ENCODE data around the gene MBLAC1.

The MBLAC1 gene

DNA sequence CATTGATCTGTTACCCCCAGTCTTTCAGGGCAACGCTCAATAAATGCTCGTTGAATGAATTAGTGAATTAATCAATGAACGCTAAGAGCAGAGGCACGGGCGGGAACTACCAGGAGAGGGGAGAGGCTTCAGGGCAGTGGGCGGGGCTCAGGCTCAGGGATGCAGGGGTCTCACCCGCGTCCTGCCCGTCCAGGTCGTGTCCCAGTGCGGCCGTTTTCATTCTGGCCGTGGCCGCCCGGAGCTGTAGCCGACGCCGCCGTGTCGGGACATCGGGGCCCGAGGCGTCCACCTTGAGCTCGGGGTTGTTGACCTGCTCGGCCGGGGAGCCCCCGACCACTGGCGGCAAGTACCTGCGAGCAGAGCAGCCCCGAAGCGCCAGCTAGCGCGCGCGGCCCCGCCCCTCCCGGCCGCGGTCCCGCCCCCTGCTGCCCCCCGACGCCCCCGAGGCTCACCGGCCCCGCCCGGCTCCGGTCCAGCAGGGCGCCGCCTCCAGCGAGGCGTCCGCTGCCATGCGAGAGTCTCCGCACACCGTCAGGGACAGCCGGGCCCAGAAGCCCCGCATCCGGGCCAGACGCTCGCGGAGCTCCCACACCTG is 44.4 kb downstream of the MBLAC1 start:
- no peak for DNase-seq (ENCODE audit: low spot score)

DNA sequence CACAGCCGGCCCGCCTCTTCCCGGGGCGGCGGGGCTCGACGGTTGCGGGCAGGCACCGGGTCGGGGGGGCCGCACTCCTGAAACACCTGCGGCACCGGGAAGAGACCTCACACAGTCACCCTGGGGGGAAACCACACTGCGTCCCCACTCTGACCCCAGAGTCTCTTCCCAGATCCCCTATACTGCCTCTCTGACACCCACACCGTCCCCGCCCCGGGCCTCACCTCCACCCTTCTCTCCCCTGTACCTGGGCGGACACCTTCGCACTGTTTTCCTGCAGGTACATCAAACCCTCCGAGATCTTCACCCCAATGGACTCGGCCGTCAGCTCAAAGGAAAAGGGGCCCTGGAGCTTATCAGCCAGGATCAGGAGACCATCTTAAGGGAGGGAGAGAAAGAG is 45.1 kb downstream of the MBLAC1 start:
- DNase-seq (ENCODE audit: low spot score): no peak

DNA sequence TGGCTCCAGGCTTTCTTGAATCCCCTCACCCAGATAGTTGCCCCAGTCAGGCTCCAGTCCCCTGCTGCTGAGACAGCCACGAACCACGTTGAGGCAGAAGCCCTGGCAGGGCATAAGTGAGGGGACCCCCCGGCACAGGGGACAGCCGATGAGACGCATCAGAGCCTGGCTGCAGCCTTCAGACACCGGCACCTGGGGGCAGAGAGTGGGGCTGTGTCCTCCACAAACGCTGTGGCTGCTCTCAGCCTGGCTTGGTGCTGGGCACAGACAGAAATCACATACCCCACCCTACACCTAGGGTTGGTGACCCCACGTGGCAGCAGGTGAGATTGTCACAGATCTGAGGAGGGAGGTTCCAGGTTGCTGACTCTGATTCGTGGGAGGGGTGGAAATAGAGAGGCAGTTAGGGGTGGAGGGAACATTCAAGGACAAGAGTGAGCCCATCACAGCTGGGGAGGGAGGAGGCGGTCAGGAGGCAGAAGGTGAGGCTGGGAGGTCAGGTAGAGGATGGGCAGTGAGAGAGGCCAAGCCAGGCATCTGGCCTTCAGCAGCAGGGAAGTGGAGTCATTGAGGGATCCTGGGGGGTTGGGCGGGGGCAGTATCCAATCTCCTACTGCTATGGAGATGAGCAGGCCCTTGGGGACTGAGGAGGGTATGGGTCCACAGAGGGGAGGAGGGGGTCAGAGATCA is 47.2 kb downstream of the MBLAC1 start:
- no peak for DNase-seq (ENCODE audit: low spot score)

DNA sequence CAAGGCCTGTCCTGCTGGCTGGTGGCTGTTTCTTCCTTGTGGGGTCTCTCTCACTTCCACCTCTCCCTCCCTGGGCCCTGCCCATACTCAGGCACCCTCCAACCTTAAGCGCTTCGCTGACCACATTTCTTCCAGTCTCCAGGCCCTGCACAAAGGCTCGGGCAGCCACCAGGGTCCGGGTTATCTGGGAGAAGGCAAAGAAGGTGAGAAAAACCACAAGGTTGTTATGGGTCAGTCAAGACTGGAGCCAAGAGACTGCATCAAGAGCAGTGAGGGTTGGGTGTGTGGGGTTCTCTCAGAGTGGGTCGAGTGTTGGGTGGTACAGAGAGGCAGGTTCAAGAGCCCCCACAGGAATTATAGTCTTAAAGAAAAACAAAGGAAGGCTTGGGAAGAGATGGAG is 47.8 kb downstream of the MBLAC1 start:
- DNase-seq (ENCODE audit: low spot score): no peak

DNA sequence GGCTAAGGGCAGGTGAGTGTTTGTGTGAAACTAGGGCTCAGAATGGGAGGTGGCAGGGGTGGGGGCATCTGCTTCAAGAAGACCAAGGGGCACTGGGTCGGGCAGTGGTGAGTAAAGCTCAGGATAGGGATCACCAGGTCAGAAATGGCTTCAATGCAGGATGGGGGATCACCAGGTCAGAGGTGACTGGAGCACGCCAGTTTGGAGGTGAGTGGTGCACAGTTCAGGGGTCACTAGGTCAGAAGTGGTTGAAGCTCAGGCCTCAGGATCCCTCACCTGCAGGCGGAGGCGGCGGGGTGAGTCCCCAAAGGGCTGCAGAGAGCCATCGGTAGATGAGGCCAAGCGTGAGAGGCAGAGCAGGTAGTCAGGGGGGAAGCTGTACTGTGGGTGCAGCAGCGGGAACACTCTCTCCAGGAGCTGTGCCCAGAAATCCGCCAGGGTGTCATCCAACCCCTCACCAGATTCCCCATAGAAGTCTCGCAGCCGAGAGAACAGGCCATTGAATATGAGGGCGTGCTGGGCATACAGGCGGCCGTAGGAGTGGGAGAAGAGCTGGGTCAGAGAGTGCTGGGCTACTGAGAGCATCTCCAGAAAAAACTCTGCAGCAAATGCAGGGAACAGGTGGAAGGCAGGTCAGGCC is 48.6 kb downstream of the MBLAC1 start:
- DNase-seq (ENCODE audit: low spot score): no peak

DNA sequence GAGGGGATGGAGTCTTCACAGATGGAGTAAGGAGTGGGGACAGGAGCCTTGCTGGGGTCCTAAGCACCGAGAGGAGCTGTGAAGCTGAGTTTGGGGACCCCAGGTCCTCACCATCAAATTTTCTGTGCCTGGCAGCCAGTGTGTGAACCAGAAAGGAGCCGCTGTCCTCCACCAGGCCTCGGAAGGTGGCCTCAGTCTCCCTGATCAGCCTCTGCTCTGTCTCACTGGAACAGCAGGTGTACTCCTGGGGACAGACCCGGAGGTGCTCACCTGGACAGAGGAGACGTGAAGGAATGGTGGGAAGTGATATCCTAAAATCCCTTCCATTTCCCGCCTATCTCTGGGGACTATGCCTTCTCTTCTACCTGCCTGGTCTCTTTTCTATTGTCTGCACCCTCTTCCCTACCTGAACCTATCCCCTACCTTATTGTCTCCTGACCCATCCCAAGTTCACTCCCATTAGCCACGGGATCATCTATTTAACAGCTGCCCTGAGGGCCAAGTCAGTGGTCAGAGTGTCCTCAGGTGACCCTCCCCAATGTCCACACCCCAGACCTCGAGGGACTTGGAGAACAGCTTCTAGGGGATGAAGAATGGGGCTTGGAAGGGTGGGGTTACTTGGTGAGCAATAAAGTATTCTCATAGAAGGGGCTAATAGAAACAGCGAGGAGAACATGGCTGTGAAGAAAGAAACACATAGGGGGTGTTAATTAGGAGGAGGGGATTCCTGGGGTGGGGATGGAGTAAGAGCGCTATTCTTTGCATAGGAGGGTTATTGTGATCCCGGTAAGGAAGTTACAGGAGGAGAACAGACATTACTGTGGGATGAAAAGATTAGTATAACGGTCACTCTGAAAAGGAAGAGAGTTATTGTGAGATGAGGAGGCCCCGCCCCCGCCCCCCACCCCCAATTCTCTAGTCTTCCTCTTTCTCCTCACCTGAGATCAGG is 49.6 kb downstream of the MBLAC1 start:
- DNase-seq (ENCODE audit: low spot score): no peak

DNA sequence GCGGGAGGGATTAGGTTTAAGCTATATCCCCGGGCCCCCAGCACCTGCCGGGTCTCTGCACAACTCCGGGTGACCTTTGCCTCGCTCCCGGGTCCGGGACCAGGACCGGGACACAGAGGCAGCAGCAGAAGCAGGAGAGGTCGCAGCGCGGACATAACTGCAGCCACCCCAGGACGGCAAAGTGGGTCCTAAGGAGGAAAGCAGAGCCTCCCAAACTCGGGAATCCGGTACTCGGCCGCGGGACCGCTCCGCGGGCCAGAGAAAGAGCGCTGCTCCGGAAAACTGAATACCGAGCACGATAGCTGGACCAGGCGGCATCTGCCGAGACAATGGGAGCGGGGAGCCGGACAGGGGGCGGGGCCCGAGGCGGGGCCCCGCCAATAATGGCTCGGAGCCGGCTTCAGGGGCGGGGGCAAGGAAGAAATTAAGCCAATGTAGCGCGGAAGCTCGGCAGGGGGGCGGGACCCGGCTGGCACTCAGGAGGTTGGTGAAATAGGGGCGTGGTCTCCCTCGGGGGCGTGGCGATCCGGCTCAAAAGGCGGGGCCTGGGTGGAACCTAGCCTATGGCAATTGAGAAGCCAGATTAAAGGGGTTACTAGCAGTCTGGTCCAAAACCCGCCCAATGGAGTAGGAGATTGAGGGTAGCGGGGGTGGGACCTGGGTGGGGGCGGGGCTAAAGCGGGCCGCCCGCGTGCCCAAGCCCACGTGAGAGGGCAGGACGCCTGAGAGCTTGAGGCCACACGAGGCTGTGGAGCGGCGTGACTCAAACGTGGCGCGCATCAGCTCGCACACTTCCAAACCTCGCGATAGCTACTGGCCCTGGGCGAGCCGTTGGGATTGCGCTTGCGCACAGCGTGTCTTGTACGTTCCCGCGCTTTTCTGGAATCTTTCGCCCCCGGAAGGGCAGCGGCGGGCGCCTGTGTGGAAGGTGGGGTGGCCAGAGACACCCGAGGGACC is 50.6 kb downstream of the MBLAC1 start, which contains the start of the genes GPC2 and STAG3:
Gene GPC2, minus strand, starts transcription at position 337 of the 957 bp plus-strand sequence. Its CDS starts 182 bp downstream, at position 155.
Gene STAG3, plus strand, starts transcription at position 874 of the 957 bp plus-strand sequence. CDS start 2,639 bp downstream, outside the sequence.
- DNase-seq (ENCODE audit: low spot score): peak; percentile 94
